OCI-LY7 (cell line): ENCODE results near the gene LARGE1.

ENCODE experiments used
- EZH2phosphoT487 ChIP-seq: fragments of 200-600 bp; sonication (generic); IDR thresholded peaks from 2 replicates; pipeline ENCODE4 v1.6.1; 2018; ENCODE audit warnings: low read depth, borderline replicate concordance, mild to moderate bottlenecking, mixed run types, antibody characterized with exemption, low read length, moderate library complexity, mixed read lengths
- TF ChIP-seq, protein P1 (sequence below): fragments of 200-600 bp; sonication (generic); conservative IDR thresholded peaks from 2 replicates; pipeline ENCODE4 v1.5.1; 2014; ENCODE audit warnings: mild to moderate bottlenecking, antibody characterized with exemption, low read length, moderate library complexity, mixed read lengths

DNA sequence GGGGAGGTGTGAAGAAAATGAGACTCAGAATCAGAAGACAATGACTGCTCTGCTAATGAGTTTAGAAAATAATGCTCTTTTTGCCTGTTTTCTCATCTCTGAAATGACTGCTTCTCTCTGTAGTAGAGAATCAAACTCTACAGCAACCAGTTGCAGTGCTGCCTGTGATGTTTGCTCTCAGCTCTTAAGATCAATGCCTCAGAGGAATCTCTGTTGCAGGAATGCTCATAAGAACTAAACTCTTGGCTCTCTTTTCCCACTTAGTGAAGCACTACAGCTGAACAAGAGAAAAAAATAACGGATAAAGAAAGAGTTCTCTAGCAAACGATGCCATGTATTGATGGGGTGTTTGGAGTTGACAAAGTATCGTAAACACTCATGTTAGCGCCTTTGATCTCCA is 658.6 kb downstream of the LARGE1 start:
- TF ChIP-seq, protein P1, sequence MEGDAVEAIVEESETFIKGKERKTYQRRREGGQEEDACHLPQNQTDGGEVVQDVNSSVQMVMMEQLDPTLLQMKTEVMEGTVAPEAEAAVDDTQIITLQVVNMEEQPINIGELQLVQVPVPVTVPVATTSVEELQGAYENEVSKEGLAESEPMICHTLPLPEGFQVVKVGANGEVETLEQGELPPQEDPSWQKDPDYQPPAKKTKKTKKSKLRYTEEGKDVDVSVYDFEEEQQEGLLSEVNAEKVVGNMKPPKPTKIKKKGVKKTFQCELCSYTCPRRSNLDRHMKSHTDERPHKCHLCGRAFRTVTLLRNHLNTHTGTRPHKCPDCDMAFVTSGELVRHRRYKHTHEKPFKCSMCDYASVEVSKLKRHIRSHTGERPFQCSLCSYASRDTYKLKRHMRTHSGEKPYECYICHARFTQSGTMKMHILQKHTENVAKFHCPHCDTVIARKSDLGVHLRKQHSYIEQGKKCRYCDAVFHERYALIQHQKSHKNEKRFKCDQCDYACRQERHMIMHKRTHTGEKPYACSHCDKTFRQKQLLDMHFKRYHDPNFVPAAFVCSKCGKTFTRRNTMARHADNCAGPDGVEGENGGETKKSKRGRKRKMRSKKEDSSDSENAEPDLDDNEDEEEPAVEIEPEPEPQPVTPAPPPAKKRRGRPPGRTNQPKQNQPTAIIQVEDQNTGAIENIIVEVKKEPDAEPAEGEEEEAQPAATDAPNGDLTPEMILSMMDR: no peak
- no peak for TF ChIP-seq EZH2phosphoT487
